ENCODE data around the gene PLA2G2A. TPM values are rescaled to one million over a fixed set of nuclear protein-coding genes. Genes with fewer than 3 reads are reported as not detected.

The PLA2G2A gene
- total RNA-seq, 1 experiment from 2014 or later = not detected

DNA sequence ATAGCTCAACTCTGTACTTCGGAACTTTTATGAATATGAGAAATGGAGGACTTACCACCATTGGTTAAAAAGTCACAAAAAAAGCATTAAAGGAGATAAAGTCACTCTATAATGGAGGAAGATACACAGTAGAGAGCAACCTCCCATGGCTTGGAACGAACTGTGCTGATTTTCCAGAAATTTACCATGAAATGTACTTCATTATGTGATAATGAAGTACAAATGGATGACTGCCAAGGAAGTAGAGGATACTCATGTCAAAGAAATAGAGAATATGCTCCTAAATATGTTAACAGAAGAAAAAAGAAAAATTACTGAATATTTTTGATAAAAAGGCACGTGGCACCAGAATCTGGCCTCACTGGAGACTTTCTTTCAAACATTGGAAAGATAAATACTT is 32.4 kb downstream of the PLA2G2A start:
- Histone ChIP-seq H3K27me3 (ENCODE audit: low read length) (no peaks in the 10 kb centered on the region), H3K27ac (ENCODE audit: low read length) (no peak overlapping the region), H2AFZ (ENCODE audit: low read length) (no peak overlapping the region), H3K36me3 (ENCODE audit: insufficient read depth, low read length) (no peaks in the 10 kb centered on the region), H3K9ac (ENCODE audit: low read length) (no peak overlapping the region), H4K20me1 (ENCODE audit: insufficient read depth, low read depth, low read length) (no peaks in the 10 kb centered on the region), H3K79me2 (ENCODE audit: low read length) (no peaks in the 10 kb centered on the region), H3K4me1 (ENCODE audit: low read length) (no peaks in the 10 kb centered on the region), H3K4me3 (ENCODE audit: low read length) (no peak overlapping the region), H3K9me3 (ENCODE audit: low read length) (no peaks in the 10 kb centered on the region), H3K4me2 (ENCODE audit: low read depth, low read length, poor library complexity, severe bottlenecking) (no peak overlapping the region), H3K9me2 (replicated peaks; ENCODE audit: insufficient read depth, low read length) (no peaks in the 10 kb centered on the region)
- DNase-seq = no peak

- no peaks in the 10 kb centered on the region for H4K20me1 ChIP-seq (ENCODE audit: insufficient read depth, low read depth, low read length)
- DNase-seq = no peak
- H3K4me1 ChIP-seq (ENCODE audit: low read length) = no peaks in the 10 kb centered on the region
- H3K9ac ChIP-seq (ENCODE audit: low read length) = no peak overlapping the region
- H3K79me2 ChIP-seq (ENCODE audit: low read length) = no peaks in the 10 kb centered on the region
- no peak overlapping the region for H3K27ac ChIP-seq (ENCODE audit: low read length)
- H3K27me3 ChIP-seq (ENCODE audit: low read length) = no peaks in the 10 kb centered on the region
- no peaks in the 10 kb centered on the region for H3K9me3 ChIP-seq (ENCODE audit: low read length)
- H2AFZ ChIP-seq (ENCODE audit: low read length) = no peak overlapping the region
- H3K4me3 ChIP-seq (ENCODE audit: low read length) = no peak overlapping the region
- no peak overlapping the region for H3K4me2 ChIP-seq (ENCODE audit: low read depth, low read length, poor library complexity, severe bottlenecking)
- no peaks in the 10 kb centered on the region for H3K9me2 ChIP-seq (replicated peaks; ENCODE audit: insufficient read depth, low read length)
- no peaks in the 10 kb centered on the region for H3K36me3 ChIP-seq (ENCODE audit: insufficient read depth, low read length)
These were observed 33.1 kb downstream of the PLA2G2A start for GRCh38 chr1:19946331-19946751.

GRCh38 chr1:19945914-19946313 is 33.5 kb downstream of the PLA2G2A start:
- no peaks in the 10 kb centered on the region for H3K4me1 ChIP-seq (ENCODE audit: low read length)
- no peaks in the 10 kb centered on the region for H3K9me3 ChIP-seq (ENCODE audit: low read length)
- H3K9me2 ChIP-seq (replicated peaks; ENCODE audit: insufficient read depth, low read length) = no peaks in the 10 kb centered on the region
- no peaks in the 10 kb centered on the region for H3K36me3 ChIP-seq (ENCODE audit: insufficient read depth, low read length)
- no peaks in the 10 kb centered on the region for H3K27me3 ChIP-seq (ENCODE audit: low read length)
- no peak overlapping the region for H3K4me2 ChIP-seq (ENCODE audit: low read depth, low read length, poor library complexity, severe bottlenecking)
- H3K79me2 ChIP-seq (ENCODE audit: low read length) = no peaks in the 10 kb centered on the region
- H3K27ac ChIP-seq (ENCODE audit: low read length) = no peak overlapping the region
- no peak for DNase-seq
- no peaks in the 10 kb centered on the region for H4K20me1 ChIP-seq (ENCODE audit: insufficient read depth, low read depth, low read length)
- no peak overlapping the region for H2AFZ ChIP-seq (ENCODE audit: low read length)
- H3K9ac ChIP-seq (ENCODE audit: low read length) = no peak overlapping the region
- H3K4me3 ChIP-seq (ENCODE audit: low read length) = no peak overlapping the region

- H2AFZ ChIP-seq (ENCODE audit: low read length) = no peak overlapping the region
- no peaks in the 10 kb centered on the region for H3K9me3 ChIP-seq (ENCODE audit: low read length)
- DNase-seq = no peak
- H3K27ac ChIP-seq (ENCODE audit: low read length) = no peak overlapping the region
- H3K4me1 ChIP-seq (ENCODE audit: low read length) = no peaks in the 10 kb centered on the region
- H3K4me2 ChIP-seq (ENCODE audit: low read depth, low read length, poor library complexity, severe bottlenecking) = no peak overlapping the region
- no peaks in the 10 kb centered on the region for H3K27me3 ChIP-seq (ENCODE audit: low read length)
- H3K36me3 ChIP-seq (ENCODE audit: insufficient read depth, low read length) = no peaks in the 10 kb centered on the region
- H3K4me3 ChIP-seq (ENCODE audit: low read length) = no peak overlapping the region
- no peaks in the 10 kb centered on the region for H3K79me2 ChIP-seq (ENCODE audit: low read length)
- H4K20me1 ChIP-seq (ENCODE audit: insufficient read depth, low read depth, low read length) = no peaks in the 10 kb centered on the region
- H3K9ac ChIP-seq (ENCODE audit: low read length) = no peak overlapping the region
- H3K9me2 ChIP-seq (replicated peaks; ENCODE audit: insufficient read depth, low read length) = no peaks in the 10 kb centered on the region
These were observed 36.8 kb downstream of the PLA2G2A start for GRCh38 chr1:19942657-19943056.

- H3K9ac ChIP-seq (ENCODE audit: low read length) = no peak overlapping the region
- H3K36me3 ChIP-seq (ENCODE audit: insufficient read depth, low read length) = no peaks in the 10 kb centered on the region
- H4K20me1 ChIP-seq (ENCODE audit: insufficient read depth, low read depth, low read length) = no peaks in the 10 kb centered on the region
- no peaks in the 10 kb centered on the region for H3K9me3 ChIP-seq (ENCODE audit: low read length)
- H3K27me3 ChIP-seq (ENCODE audit: low read length) = no peaks in the 10 kb centered on the region
- H3K4me3 ChIP-seq (ENCODE audit: low read length) = no peak overlapping the region
- no peaks in the 10 kb centered on the region for H3K79me2 ChIP-seq (ENCODE audit: low read length)
- no peak overlapping the region for H3K4me2 ChIP-seq (ENCODE audit: low read depth, low read length, poor library complexity, severe bottlenecking)
- no peak overlapping the region for H3K27ac ChIP-seq (ENCODE audit: low read length)
- no peak for DNase-seq
- H3K9me2 ChIP-seq (replicated peaks; ENCODE audit: insufficient read depth, low read length) = no peaks in the 10 kb centered on the region
- no peaks in the 10 kb centered on the region for H3K4me1 ChIP-seq (ENCODE audit: low read length)
- no peak overlapping the region for H2AFZ ChIP-seq (ENCODE audit: low read length)
These were observed 37.3 kb downstream of the PLA2G2A start for GRCh38 chr1:19942088-19942487.

GRCh38 chr1:19941206-19941568 is 38.2 kb downstream of the PLA2G2A start:
- Histone ChIP-seq H2AFZ (ENCODE audit: low read length) (no peak overlapping the region), H3K9me2 (replicated peaks; ENCODE audit: insufficient read depth, low read length) (no peaks in the 10 kb centered on the region), H3K27ac (ENCODE audit: low read length) (no peak overlapping the region), H3K9me3 (ENCODE audit: low read length) (no peaks in the 10 kb centered on the region), H3K27me3 (ENCODE audit: low read length) (no peaks in the 10 kb centered on the region), H3K36me3 (ENCODE audit: insufficient read depth, low read length) (no peaks in the 10 kb centered on the region), H3K9ac (ENCODE audit: low read length) (no peak overlapping the region), H4K20me1 (ENCODE audit: insufficient read depth, low read depth, low read length) (no peaks in the 10 kb centered on the region), H3K4me2 (ENCODE audit: low read depth, low read length, poor library complexity, severe bottlenecking) (no peak overlapping the region), H3K4me3 (ENCODE audit: low read length) (no peak overlapping the region), H3K79me2 (ENCODE audit: low read length) (no peaks in the 10 kb centered on the region), H3K4me1 (ENCODE audit: low read length) (no peaks in the 10 kb centered on the region)
- DNase-seq = no peak

DNA sequence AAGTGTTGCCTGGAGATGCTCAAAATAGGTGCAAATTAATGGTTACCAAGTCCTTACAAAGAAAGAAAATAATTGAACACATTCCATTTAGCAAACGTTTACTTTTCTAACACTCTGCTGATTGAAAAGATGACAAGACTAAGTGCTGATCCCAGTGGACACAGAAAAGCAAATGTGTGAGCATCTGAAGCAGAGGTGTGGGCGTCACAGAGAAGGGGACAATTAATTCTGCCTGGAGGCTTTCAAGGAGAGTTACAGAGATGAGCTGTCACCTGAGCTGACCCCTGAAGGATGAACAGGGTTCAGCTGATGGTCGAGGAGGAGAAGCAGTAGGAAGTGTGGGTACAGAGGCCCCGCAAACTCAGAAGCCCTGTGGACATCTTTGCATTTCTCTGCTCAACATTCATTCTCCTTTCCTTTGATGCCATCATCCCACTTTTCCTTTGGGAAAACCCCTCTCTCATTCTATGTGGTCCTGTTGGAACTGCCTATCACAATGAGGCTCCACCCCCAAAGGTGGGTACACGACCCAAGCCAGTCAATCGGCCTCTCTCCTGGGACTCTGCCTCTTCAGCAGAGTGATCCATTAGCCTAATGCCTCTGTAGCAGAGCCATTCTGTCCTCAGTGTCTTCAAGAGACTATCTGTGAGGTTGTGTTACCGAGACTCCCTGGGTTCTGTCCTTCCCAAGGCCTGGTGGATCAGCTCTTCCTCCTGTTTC is 38.8 kb downstream of the PLA2G2A start:
- H4K20me1 ChIP-seq (ENCODE audit: insufficient read depth, low read depth, low read length) = no peaks in the 10 kb centered on the region
- no peak overlapping the region for H3K4me3 ChIP-seq (ENCODE audit: low read length)
- no peak for DNase-seq
- no peak overlapping the region for H3K27ac ChIP-seq (ENCODE audit: low read length)
- no peak overlapping the region for H3K4me2 ChIP-seq (ENCODE audit: low read depth, low read length, poor library complexity, severe bottlenecking)
- no peaks in the 10 kb centered on the region for H3K9me2 ChIP-seq (replicated peaks; ENCODE audit: insufficient read depth, low read length)
- no peaks in the 10 kb centered on the region for H3K27me3 ChIP-seq (ENCODE audit: low read length)
- no peak overlapping the region for H3K9ac ChIP-seq (ENCODE audit: low read length)
- no peaks in the 10 kb centered on the region for H3K79me2 ChIP-seq (ENCODE audit: low read length)
- H3K36me3 ChIP-seq (ENCODE audit: insufficient read depth, low read length) = no peaks in the 10 kb centered on the region
- H3K4me1 ChIP-seq (ENCODE audit: low read length) = no peaks in the 10 kb centered on the region
- no peak overlapping the region for H2AFZ ChIP-seq (ENCODE audit: low read length)
- H3K9me3 ChIP-seq (ENCODE audit: low read length) = no peaks in the 10 kb centered on the region

GRCh38 chr1:19938472-19938871 is 40.9 kb downstream of the PLA2G2A start:
- Histone ChIP-seq H3K4me1 (ENCODE audit: low read length) (no peaks in the 10 kb centered on the region), H4K20me1 (ENCODE audit: insufficient read depth, low read depth, low read length) (no peaks in the 10 kb centered on the region), H3K4me2 (ENCODE audit: low read depth, low read length, poor library complexity, severe bottlenecking) (no peak overlapping the region), H3K4me3 (ENCODE audit: low read length) (no peak overlapping the region), H3K27me3 (ENCODE audit: low read length) (no peaks in the 10 kb centered on the region), H2AFZ (ENCODE audit: low read length) (no peak overlapping the region; the same call in 1 of the 2 replicates), H3K27ac (ENCODE audit: low read length) (no peak overlapping the region), H3K36me3 (ENCODE audit: insufficient read depth, low read length) (no peaks in the 10 kb centered on the region), H3K9me2 (replicated peaks; ENCODE audit: insufficient read depth, low read length) (no peaks in the 10 kb centered on the region), H3K9ac (ENCODE audit: low read length) (no peak overlapping the region), H3K9me3 (ENCODE audit: low read length) (no peaks in the 10 kb centered on the region), H3K79me2 (ENCODE audit: low read length) (no peaks in the 10 kb centered on the region)
- peak; percentile 45 for DNase-seq
